IPS-NIHi7 (cell line): ENCODE measurements around the gene ARHGEF19.
"Not testable (repeated sequence)": the region's sequence is repeated elsewhere in the genome, so short reads cannot be mapped to it uniquely, and the experiment has no call there.

Source experiments
- DNase-seq: peaks from one replicate; pipeline ENCODE4 v3.0.0; 2012; ENCODE audit warnings: mixed read lengths; ENCODE audit errors: extremely low spot score

ARHGEF19 gene

DNA sequence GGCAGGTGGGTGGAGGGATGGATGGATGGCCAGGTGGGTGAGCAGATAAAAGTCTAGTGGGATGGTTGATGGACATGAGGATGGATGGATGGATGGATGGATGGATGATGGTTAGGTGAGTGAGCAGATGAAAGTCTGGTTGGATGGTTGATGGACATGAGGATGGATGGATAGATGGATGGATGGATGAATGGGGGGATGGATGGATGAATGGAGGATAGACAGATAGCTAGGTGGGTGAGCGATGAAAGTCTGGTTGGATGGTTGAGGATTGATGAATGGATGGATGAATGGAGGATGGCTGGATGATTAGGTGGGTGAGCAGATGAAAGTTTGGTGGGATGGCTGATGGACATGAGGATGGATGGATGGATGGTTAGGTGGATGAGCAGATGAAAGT is 9.0 kb upstream of the ARHGEF19 start:
- no peak for DNase-seq

DNA sequence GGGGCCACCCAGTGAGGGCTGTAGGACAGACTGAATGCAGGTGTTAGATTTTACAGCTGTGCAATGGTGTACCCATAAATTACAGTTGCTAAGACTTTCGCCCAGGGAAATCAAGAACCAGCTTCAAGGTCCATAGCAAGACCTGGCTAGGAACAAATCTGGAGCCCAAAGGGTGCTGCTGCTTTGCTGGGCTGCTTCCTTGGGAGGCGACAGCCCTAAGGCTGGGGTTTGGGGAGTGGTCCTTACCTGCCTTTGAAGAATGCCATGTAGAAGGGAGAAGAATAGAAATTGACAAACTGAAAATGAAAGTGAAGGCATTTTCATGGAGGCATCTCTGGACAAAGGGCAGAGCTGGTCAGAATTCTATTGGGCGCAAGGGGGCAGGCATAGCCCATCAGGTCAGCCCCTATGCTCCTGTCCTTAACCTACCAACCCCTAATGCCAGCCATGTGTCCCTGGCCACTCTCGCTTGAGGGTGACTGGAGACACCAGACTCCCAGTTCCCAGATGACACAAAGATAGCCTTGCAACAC is 7.6 kb upstream of the ARHGEF19 start:
- DNase-seq: no peak

DNA sequence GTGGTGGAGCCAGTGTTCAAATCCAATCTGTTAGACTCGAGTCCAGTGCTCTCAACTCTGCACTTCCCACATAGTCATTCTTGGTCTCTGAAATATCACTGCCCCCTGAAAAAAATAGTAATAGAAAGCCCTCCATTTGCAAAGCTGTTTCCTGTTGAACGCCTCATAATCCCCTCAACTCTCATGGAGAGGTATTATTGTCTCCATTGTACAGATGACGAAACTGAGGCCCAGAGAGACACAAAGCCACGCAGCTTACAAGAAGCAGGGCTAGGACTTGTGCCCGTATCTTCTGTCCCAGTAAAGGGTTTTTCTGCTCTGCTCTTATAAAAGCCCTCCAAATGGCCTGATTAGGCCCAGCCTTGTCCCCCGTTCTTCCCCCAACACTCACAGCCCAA is 6.2 kb upstream of the ARHGEF19 start:
- DNase-seq: no peak

GRCh38 chr1:16218014-16218673 is 5.7 kb upstream of the ARHGEF19 start:
- no peak for DNase-seq

DNA sequence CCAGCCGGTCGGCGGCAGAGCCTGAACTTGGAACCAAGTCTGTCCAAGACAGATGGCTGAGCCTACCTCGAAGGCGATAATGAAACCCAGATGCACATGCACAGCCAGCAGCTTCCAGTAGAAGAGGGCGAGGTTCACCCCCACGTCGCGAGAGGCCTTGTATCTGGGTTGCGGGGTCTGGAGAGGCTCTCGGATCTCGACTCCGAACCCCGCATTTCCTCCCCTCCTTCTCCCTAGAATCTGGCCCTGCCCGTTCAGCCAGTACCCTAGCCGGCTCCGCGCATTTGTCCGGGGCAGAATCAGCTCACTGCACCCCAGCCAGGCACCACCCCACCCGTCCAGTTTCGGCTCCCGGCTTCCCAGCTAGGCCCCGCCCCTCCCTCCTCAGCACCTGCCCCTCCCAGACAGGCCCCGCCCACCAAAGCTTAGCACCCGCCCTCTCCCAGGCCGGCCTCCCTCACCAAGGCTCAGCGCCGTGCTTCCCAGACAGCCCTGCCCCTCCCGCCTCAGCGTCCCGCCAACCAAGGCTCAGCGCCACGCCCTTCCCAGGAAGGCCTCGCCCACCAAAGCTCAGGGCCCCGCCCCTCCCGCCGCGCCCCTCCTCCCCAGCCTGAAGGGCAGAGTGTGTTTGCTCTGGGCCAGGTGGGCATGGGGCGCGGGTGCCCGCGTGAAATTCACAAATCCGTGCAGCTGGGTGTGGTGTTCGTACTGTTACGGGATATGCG is 4.8 kb upstream of the ARHGEF19 start:
- DNase-seq: peak; percentile 98

- DNase-seq: peak; percentile 94
These were observed 3.7 kb upstream of the ARHGEF19 start for GRCh38 chr1:16215882-16216753.

DNA sequence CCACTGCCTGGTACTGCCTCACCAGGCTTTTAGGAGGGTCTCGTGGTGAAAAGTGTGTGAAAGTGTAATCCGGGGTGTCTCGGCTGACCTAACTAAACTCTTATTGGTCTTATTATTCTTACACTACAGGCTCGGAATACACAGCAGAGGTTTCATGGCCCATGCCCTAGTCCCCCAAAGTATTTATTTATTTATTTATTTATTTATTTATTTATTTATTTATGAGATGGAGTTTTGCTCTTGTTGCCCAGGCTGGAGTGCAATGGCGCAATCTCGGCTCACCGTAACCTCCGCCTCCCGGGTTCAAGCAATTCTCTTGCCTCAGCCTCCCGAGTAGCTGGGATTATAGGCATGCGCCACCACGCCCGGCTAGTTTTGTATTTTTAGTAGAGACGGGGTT is 2.8 kb upstream of the ARHGEF19 start:
- DNase-seq: not testable (repeated sequence)

GRCh38 chr1:16213544-16213943 is 1.1 kb upstream of the ARHGEF19 start:
- not testable (repeated sequence) for DNase-seq

DNA sequence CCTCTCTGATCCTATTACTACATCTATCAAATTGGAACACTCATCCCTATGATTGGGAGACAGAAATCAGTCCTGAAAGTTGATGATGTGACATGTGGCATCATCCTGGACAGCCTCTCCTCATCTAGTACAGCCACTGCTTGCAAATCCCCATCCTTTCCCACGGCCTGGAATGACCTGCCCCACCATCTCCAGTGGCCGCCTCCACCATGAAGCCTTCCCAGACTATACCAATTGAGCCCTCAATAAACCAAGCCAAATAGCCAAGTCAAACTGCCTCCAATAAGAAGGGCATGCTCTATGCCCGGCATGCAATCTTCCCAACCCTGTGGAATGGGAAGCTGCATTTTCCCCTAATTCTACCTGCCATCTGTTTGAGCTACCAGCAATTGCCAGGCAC is 561 bp upstream of the ARHGEF19 start:
- DNase-seq: no peak

DNA sequence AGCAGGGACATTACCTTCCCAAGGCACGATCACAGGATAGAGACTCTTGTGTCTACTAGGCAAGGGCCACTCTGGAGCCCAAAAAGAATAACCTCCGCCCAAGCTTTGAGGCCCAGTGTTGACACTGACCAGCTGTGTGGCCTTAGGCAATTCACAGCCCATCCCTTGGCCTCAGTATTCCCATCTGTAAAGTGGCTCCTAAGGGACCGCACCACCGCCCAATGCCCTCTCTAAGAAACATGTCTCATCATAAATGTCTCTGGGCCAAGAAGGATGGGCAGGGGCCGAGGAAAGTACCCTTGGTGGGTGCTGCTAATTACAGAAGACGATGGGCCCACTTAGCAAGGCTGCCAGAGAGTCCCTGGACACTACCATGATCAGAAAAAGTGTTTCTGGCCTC is 628 bp downstream of the ARHGEF19 start:
- no peak for DNase-seq

DNA sequence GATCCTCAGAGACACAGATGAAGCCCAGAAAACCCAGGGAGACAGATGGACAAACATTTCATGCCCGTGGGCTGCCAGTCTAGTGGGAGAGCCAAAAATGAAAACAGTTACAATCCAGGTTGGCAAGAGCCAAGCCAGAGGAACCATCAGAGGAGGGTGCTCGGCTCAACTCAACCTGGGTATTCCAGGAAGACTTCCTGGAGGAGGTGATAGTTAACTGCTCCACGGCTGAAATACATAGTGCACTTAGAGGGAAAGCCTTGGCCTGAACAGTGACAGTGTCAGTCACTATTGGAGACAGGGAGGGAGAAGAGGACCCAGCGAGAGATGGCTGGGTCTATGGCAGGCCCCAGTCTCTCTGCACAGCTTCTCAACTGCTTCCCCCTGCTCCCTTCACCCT is 1.9 kb downstream of the ARHGEF19 start:
- DNase-seq: no peak

GRCh38 chr1:16209847-16210407 is 2.5 kb downstream of the ARHGEF19 start:
- no peak for DNase-seq

DNA sequence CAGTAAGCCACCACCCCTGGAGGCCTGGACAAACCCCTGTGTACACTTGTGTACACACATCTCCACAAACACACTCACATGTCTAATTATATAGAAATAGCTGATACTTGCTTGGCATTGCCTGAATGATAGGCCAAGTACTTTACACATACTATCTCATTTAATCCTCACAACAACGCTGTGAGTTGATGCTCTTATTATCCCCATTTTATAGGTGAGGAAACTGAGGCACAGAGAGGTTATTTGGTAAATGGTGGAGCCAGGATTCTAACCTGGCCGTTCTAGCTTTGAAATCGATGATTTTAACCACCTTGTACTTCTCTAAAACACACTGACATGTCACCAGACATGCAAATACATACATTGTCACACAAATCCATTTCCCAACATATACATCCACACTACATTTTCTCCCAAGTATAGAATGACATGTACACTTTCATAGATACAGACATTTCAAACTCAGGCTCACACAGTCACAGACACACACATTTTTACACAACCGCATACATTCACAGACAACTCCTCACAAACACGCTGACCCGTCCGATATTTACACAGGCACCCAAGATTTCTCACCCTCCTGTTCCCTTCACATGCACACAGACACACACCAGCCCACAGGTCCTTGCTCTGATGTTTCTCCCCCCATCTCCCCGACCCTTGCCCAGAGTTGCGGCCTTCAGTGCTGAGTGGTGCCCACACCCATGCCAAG is 3.2 kb downstream of the ARHGEF19 start:
- DNase-seq: no peak

DNA sequence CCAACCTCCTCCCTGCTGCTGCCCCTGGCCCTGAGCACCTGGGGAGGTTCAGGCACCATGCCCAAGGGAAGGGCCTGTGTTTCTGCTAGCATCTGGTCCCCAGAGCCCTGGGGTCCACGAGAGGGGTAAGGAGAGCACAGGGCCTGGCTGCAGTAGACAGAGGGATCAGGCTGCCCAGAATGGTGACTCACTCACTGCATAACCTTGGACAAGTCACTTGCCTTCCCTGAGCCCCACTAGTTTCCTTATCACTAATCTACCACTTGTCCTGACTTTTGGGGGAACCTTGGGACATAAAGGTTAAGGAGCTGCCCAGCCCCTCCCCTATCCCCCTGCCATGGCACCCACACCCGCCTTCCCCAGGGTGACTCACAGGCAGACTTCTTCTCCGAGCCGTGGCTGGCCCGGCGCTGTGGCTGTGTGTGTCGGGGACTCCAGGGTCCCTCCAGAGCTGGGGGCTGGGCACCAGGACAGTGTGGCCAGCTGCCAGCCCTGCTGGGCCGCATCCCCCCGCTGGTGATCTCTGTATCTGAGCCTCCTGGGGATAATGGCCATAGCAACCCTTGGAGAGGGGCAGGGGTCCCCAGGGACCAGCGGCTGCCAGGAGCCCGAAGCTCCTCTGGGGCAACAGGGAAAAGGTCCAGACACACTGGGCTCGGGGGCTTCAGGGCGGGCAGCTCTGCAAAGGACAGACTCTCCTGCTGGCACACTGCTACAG is 4.0 kb downstream of the ARHGEF19 start:
- DNase-seq: no peak

- no peak for DNase-seq
These were observed 4.9 kb downstream of the ARHGEF19 start for GRCh38 chr1:16207318-16208269.

- peak; percentile 96 for DNase-seq
These were observed 5.7 kb downstream of the ARHGEF19 start for GRCh38 chr1:16206547-16207317.

- peak; percentile 46 for DNase-seq
These were observed 6.4 kb downstream of the ARHGEF19 start for GRCh38 chr1:16205891-16206546.

DNA sequence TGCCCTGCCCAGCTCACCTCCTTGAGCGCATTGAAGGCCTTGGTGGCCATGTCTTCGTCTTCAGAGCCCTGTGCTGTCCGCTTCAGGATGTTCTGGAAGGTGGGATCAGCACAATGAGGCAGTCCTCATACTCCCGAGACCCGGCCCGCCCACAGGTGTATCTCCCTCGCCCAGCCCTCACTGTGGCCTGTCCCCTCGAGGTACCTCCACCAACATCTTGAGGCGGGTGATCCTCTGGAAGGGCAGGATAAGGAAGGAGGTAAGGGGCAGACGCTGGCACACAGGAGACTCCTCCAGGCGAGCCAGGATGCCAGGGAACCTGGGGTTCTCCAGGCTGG is 7.1 kb downstream of the ARHGEF19 start:
- DNase-seq: no peak
